Measurements from ENCODE around the gene ANO3. TPM values are rescaled to one million over a fixed set of nuclear protein-coding genes. Genes with fewer than 3 reads are reported as not detected.

The ANO3 gene
- total RNA-seq, 2 donors from 2014 or later = not detected

GRCh38 chr11:26410706-26411366 lies 78.9 kb downstream of the ANO3 start:
- no peaks in the 10 kb centered on the region for H3K4me1 Mint-ChIP-seq
- H3K27me3 Mint-ChIP-seq = no peaks in the 10 kb centered on the region

GRCh38 chr11:26412955-26413354 lies 81.0 kb downstream of the ANO3 start:
- no peaks in the 10 kb centered on the region for H3K36me3 Mint-ChIP-seq (ENCODE audit: low read depth)
- no peaks in the 10 kb centered on the region for H3K9me3 ChIP-seq (ENCODE audit: control insufficient read depth, low read length, poor library complexity, severe bottlenecking)
- no peaks in the 10 kb centered on the region for H3K4me1 Mint-ChIP-seq
- no peak overlapping the region for H3K4me3 Mint-ChIP-seq
- ATAC-seq (no peak), DNase-seq (no peak)
- no peak overlapping the region for H3K27ac Mint-ChIP-seq
- H3K27me3 Mint-ChIP-seq = no peaks in the 10 kb centered on the region

More at GRCh38 chr11:26410706-26411366, 78.9 kb downstream of the ANO3 start:
- DNase-seq = no peak
- Mint-ChIP-seq H3K27ac (no peak overlapping the region), H3K4me3 (no peak overlapping the region), H3K36me3 (ENCODE audit: low read depth) (no peaks in the 10 kb centered on the region)
- no peaks in the 10 kb centered on the region for H3K9me3 ChIP-seq (ENCODE audit: control insufficient read depth, low read length, poor library complexity, severe bottlenecking)
- ATAC-seq = no peak

- Mint-ChIP-seq H3K4me3 (no peak overlapping the region), H3K27ac (no peak overlapping the region), H3K27me3 (no peaks in the 10 kb centered on the region), H3K4me1 (no peaks in the 10 kb centered on the region), H3K36me3 (ENCODE audit: low read depth) (no peaks in the 10 kb centered on the region)
- DNase-seq (no peak), ATAC-seq (no peak)
- no peaks in the 10 kb centered on the region for H3K9me3 ChIP-seq (ENCODE audit: control insufficient read depth, low read length, poor library complexity, severe bottlenecking)
These were observed 86.5 kb downstream of the ANO3 start for GRCh38 chr11:26418386-26418912.

- H3K4me1 Mint-ChIP-seq = no peaks in the 10 kb centered on the region
- ATAC-seq (no peak), DNase-seq (no peak)
- no peaks in the 10 kb centered on the region for H3K9me3 ChIP-seq (ENCODE audit: control insufficient read depth, low read length, poor library complexity, severe bottlenecking)
- H3K27ac Mint-ChIP-seq = no peak overlapping the region
- no peaks in the 10 kb centered on the region for H3K27me3 Mint-ChIP-seq
- H3K4me3 Mint-ChIP-seq = no peak overlapping the region
- H3K36me3 Mint-ChIP-seq (ENCODE audit: low read depth) = no peaks in the 10 kb centered on the region
These were observed 88.4 kb downstream of the ANO3 start for GRCh38 chr11:26420331-26420730.

GRCh38 chr11:26424255-26424654 lies 92.3 kb downstream of the ANO3 start:
- ATAC-seq = no peak
- Mint-ChIP-seq H3K27me3 (no peaks in the 10 kb centered on the region), H3K27ac (no peak overlapping the region), H3K4me3 (no peak overlapping the region), H3K4me1 (no peaks in the 10 kb centered on the region), H3K36me3 (ENCODE audit: low read depth) (no peaks in the 10 kb centered on the region)
- no peaks in the 10 kb centered on the region for H3K9me3 ChIP-seq (ENCODE audit: control insufficient read depth, low read length, poor library complexity, severe bottlenecking)
- no peak for DNase-seq

GRCh38 chr11:26439854-26440253 lies 107.9 kb downstream of the ANO3 start:
- H3K4me1 Mint-ChIP-seq = no peaks in the 10 kb centered on the region
- no peak overlapping the region for H3K27ac Mint-ChIP-seq
- H3K9me3 ChIP-seq (ENCODE audit: control insufficient read depth, low read length, poor library complexity, severe bottlenecking) = no peaks in the 10 kb centered on the region
- H3K4me3 Mint-ChIP-seq = no peak overlapping the region
- ATAC-seq (no peak), DNase-seq (no peak)
- no peaks in the 10 kb centered on the region for H3K36me3 Mint-ChIP-seq (ENCODE audit: low read depth)
- no peaks in the 10 kb centered on the region for H3K27me3 Mint-ChIP-seq

- no peaks in the 10 kb centered on the region for H3K9me3 ChIP-seq (ENCODE audit: control insufficient read depth, low read length, poor library complexity, severe bottlenecking)
- no peaks in the 10 kb centered on the region for H3K27me3 Mint-ChIP-seq
- no peaks in the 10 kb centered on the region for H3K36me3 Mint-ChIP-seq (ENCODE audit: low read depth)
- DNase-seq (no peak), ATAC-seq (no peak)
- H3K4me3 Mint-ChIP-seq = no peak overlapping the region
- no peak overlapping the region for H3K27ac Mint-ChIP-seq
- H3K4me1 Mint-ChIP-seq = no peaks in the 10 kb centered on the region
These were observed 110.2 kb downstream of the ANO3 start for GRCh38 chr11:26442131-26442530.

- Mint-ChIP-seq H3K36me3 (ENCODE audit: low read depth) (no peaks in the 10 kb centered on the region), H3K4me3 (no peak overlapping the region), H3K4me1 (no peaks in the 10 kb centered on the region)
These were observed 111.7 kb downstream of the ANO3 start for GRCh38 chr11:26443617-26444016.

GRCh38 chr11:26457636-26458035 lies 125.7 kb downstream of the ANO3 start:
- Mint-ChIP-seq H3K27me3 (no peaks in the 10 kb centered on the region), H3K36me3 (ENCODE audit: low read depth) (no peaks in the 10 kb centered on the region), H3K27ac (no peak overlapping the region), H3K4me3 (no peak overlapping the region), H3K4me1 (no peaks in the 10 kb centered on the region)
- DNase-seq (no peak), ATAC-seq (no peak)
- no peaks in the 10 kb centered on the region for H3K9me3 ChIP-seq (ENCODE audit: control insufficient read depth, low read length, poor library complexity, severe bottlenecking)

More at GRCh38 chr11:26443617-26444016, 111.7 kb downstream of the ANO3 start:
- H3K9me3 ChIP-seq (ENCODE audit: control insufficient read depth, low read length, poor library complexity, severe bottlenecking) = no peaks in the 10 kb centered on the region
- no peak for ATAC-seq
- no peak for DNase-seq
- Mint-ChIP-seq H3K27ac (no peak overlapping the region), H3K27me3 (no peaks in the 10 kb centered on the region)

GRCh38 chr11:26465274-26465673 lies 133.3 kb downstream of the ANO3 start:
- H3K9me3 ChIP-seq (ENCODE audit: control insufficient read depth, low read length, poor library complexity, severe bottlenecking) = no peaks in the 10 kb centered on the region
- H3K27me3 Mint-ChIP-seq = no peaks in the 10 kb centered on the region
- ATAC-seq (no peak), DNase-seq (no peak)
- no peak overlapping the region for H3K4me3 Mint-ChIP-seq
- no peaks in the 10 kb centered on the region for H3K36me3 Mint-ChIP-seq (ENCODE audit: low read depth)
- H3K27ac Mint-ChIP-seq = no peak overlapping the region
- H3K4me1 Mint-ChIP-seq = no peaks in the 10 kb centered on the region

- H3K9me3 ChIP-seq (ENCODE audit: control insufficient read depth, low read length, poor library complexity, severe bottlenecking) = no peaks in the 10 kb centered on the region
- Mint-ChIP-seq H3K4me1 (no peaks in the 10 kb centered on the region), H3K27me3 (no peaks in the 10 kb centered on the region), H3K4me3 (no peak overlapping the region), H3K27ac (no peak overlapping the region), H3K36me3 (ENCODE audit: low read depth) (no peaks in the 10 kb centered on the region)
- DNase-seq (no peak), ATAC-seq (no peak)
These were observed 135.6 kb downstream of the ANO3 start for GRCh38 chr11:26467506-26467905.

GRCh38 chr11:26470992-26471391 lies 139.1 kb downstream of the ANO3 start:
- Mint-ChIP-seq H3K36me3 (ENCODE audit: low read depth) (no peaks in the 10 kb centered on the region), H3K27ac (no peak overlapping the region), H3K4me3 (no peak overlapping the region), H3K27me3 (no peaks in the 10 kb centered on the region), H3K4me1 (no peaks in the 10 kb centered on the region)
- ATAC-seq (no peak), DNase-seq (no peak)
- no peaks in the 10 kb centered on the region for H3K9me3 ChIP-seq (ENCODE audit: control insufficient read depth, low read length, poor library complexity, severe bottlenecking)

- ATAC-seq (no peak), DNase-seq (no peak)
- no peak overlapping the region for H3K4me3 Mint-ChIP-seq
- no peaks in the 10 kb centered on the region for H3K27me3 Mint-ChIP-seq
- H3K27ac Mint-ChIP-seq = no peak overlapping the region
- no peaks in the 10 kb centered on the region for H3K4me1 Mint-ChIP-seq
- H3K9me3 ChIP-seq (ENCODE audit: control insufficient read depth, low read length, poor library complexity, severe bottlenecking) = peaks cover 2% of the 10 kb centered on the region
- H3K36me3 Mint-ChIP-seq (ENCODE audit: low read depth) = no peaks in the 10 kb centered on the region
These were observed 141.6 kb downstream of the ANO3 start for GRCh38 chr11:26473216-26474194.

All from T-helper 17 cell (primary cell).